Neural crest cell (in vitro differentiated cells): ENCODE results near the gene GSTM4. TPM values are rescaled to one million over a fixed set of nuclear protein-coding genes. Genes with fewer than 3 reads are reported as not detected.

Experiments
- DNase-seq: peaks from one replicate; pipeline ENCODE4 v3.0.0; 2021; ENCODE audit warnings: low read depth, mixed read lengths, low spot score
- H3K27ac Mint-ChIP-seq: one replicate; pipeline ENCODE4 v1.8.0; 2021; ENCODE audit warnings: mild to moderate bottlenecking, mixed read lengths; ENCODE audit not compliant: unreplicated experiment
- H3K27me3 Mint-ChIP-seq: 2 replicates; pipeline ENCODE4 v1.8.0; 2021; ENCODE audit warnings: low read depth, mild to moderate bottlenecking, mixed read lengths
- H3K36me3 Mint-ChIP-seq: 2 replicates; pipeline ENCODE4 v1.8.0; 2021; ENCODE audit warnings: low read depth, mild to moderate bottlenecking, mixed read lengths
- H3K4me1 Mint-ChIP-seq: 2 replicates; pipeline ENCODE4 v1.8.0; 2021; ENCODE audit warnings: mixed read lengths
- H3K4me3 Mint-ChIP-seq: one replicate; pipeline ENCODE4 v1.8.0; 2021; ENCODE audit warnings: mild to moderate bottlenecking, mixed read lengths
- H3K9me3 Mint-ChIP-seq: 2 replicates; pipeline ENCODE4 v1.8.0; 2021; ENCODE audit warnings: mixed read lengths
- CTCF ChIP-seq: fragments of 200-600 bp; sonication (generic); conservative IDR thresholded peaks from 2 replicates; pipeline ENCODE4 v1.5.0; 2021; ENCODE audit warnings: antibody characterized with exemption, mild to moderate bottlenecking
- total RNA-seq: library from RNA; stranded (reverse); gene quantifications from 2 replicates; pipeline ENCODE4 v1.2.1, GENCODE V29; 2021

GSTM4 gene
- total RNA-seq, 1 donor from 2014 or later: 28.2 TPM

- H3K36me3 Mint-ChIP-seq: no peaks in the 10 kb centered on the region
- H3K27me3 Mint-ChIP-seq: no peaks in the 10 kb centered on the region
- H3K4me3 Mint-ChIP-seq: no peak overlapping the region
- peaks cover 23% of the 10 kb centered on the region for H3K4me1 Mint-ChIP-seq
- H3K9me3 Mint-ChIP-seq: no peaks in the 10 kb centered on the region
- no peak for TF ChIP-seq CTCF
- no peak overlapping the region for H3K27ac Mint-ChIP-seq
- no peak for DNase-seq
Observed at GRCh38 chr1:109639841-109640184, 16.1 kb upstream of the GSTM4 start.

- Mint-ChIP-seq H3K27ac (no peak overlapping the region), H3K27me3 (no peaks in the 10 kb centered on the region), H3K4me1 (peaks cover 25% of the 10 kb centered on the region), H3K36me3 (no peaks in the 10 kb centered on the region), H3K4me3 (no peak overlapping the region), H3K9me3 (no peaks in the 10 kb centered on the region)
- peak; percentile 89 for TF ChIP-seq CTCF
- peak; percentile 99 for DNase-seq
Observed at GRCh38 chr1:109640285-109640865, 15.5 kb upstream of the GSTM4 start.

GRCh38 chr1:109641078-109641740, 14.7 kb upstream of the GSTM4 start:
- no peak for DNase-seq
- H3K9me3 Mint-ChIP-seq: no peaks in the 10 kb centered on the region
- peak overlapping the region; percentile 22 for H3K27ac Mint-ChIP-seq
- H3K4me1 Mint-ChIP-seq: peaks cover 22% of the 10 kb centered on the region
- peaks cover 3% of the 10 kb centered on the region for H3K36me3 Mint-ChIP-seq
- TF ChIP-seq CTCF: no peak
- no peak overlapping the region for H3K4me3 Mint-ChIP-seq
- H3K27me3 Mint-ChIP-seq: no peaks in the 10 kb centered on the region

- no peaks in the 10 kb centered on the region for H3K27me3 Mint-ChIP-seq
- no peak for TF ChIP-seq CTCF
- H3K36me3 Mint-ChIP-seq: peaks cover 5% of the 10 kb centered on the region
- H3K27ac Mint-ChIP-seq: no peak overlapping the region
- H3K4me3 Mint-ChIP-seq: no peak overlapping the region
- H3K9me3 Mint-ChIP-seq: no peaks in the 10 kb centered on the region
- no peak for DNase-seq
- H3K4me1 Mint-ChIP-seq: peaks cover 15% of the 10 kb centered on the region
Observed at GRCh38 chr1:109641861-109642260, 14.0 kb upstream of the GSTM4 start.

GRCh38 chr1:109642626-109643025, 13.3 kb upstream of the GSTM4 start:
- TF ChIP-seq CTCF: no peak
- Mint-ChIP-seq H3K27me3 (no peaks in the 10 kb centered on the region), H3K4me1 (peaks cover 15% of the 10 kb centered on the region), H3K36me3 (peaks cover 5% of the 10 kb centered on the region), H3K9me3 (no peaks in the 10 kb centered on the region), H3K4me3 (no peak overlapping the region), H3K27ac (no peak overlapping the region)
- DNase-seq: no peak
